Measurements from ENCODE around the gene LPIN2.

DNA sequence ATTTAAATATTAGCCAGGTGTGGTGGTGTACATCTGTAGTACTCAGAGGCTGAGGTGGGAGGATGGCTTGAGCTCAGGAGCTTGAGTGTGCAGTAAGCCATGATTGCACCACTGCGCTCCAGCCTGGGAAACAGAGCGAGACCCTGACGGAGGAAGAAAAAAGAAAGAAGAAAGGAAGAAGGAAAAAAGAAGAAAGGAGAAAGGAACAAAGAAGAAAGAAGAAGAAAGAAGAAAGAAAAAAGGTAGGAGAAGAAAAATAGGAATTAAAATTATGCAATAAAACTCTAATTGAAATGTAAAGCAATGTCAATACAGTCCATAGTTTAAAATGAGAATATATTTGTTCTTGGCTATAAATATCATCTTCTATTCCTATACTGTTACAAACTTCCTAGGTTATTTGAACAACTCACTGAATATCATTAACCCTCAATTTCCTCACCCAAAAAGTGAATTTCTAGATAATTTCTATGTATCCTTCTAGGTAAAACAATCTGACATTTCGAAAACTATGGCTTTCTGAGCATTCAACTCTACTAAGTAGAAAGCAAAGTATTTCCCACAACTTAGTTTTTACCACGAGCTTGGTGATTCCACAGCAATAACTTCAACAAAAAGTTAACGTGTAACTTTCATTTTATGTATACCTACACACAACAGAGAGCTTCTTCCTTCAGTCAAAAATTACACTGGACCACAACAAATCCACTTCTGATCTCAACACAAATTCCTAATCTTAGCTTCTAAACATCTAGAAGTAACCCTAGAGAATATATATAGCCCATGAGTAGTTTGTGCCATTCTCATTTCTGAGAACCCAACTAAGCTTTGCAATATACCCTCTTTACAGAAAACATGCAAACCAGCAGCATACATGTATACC lies 19.7 kb downstream of the LPIN2 start:
- TF ChIP-seq, protein P1, sequence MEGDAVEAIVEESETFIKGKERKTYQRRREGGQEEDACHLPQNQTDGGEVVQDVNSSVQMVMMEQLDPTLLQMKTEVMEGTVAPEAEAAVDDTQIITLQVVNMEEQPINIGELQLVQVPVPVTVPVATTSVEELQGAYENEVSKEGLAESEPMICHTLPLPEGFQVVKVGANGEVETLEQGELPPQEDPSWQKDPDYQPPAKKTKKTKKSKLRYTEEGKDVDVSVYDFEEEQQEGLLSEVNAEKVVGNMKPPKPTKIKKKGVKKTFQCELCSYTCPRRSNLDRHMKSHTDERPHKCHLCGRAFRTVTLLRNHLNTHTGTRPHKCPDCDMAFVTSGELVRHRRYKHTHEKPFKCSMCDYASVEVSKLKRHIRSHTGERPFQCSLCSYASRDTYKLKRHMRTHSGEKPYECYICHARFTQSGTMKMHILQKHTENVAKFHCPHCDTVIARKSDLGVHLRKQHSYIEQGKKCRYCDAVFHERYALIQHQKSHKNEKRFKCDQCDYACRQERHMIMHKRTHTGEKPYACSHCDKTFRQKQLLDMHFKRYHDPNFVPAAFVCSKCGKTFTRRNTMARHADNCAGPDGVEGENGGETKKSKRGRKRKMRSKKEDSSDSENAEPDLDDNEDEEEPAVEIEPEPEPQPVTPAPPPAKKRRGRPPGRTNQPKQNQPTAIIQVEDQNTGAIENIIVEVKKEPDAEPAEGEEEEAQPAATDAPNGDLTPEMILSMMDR (IDR thresholded peaks at IDR 0.05), result no peak
- no peak for TF ChIP-seq POLR2A (IDR thresholded peaks at IDR 0.05)
